DOHH2 (cell line): ENCODE data around the gene YRDC.

Experiments used
- H3F3A ChIP-seq: fragments of 200-600 bp; sonication (generic), shearing (Covaris generic); 2 replicates; pipeline ENCODE4 v1.6.0; 2016; ENCODE audit warnings: antibody characterized with exemption, mild to moderate bottlenecking; ENCODE audit not compliant: control insufficient read depth, insufficient read depth
- H3K27ac ChIP-seq: fragments of 200-600 bp; sonication (generic); 2 replicates; pipeline ENCODE4 v1.5.1; 2014; ENCODE audit warnings: low read depth, mild to moderate bottlenecking, low read length, moderate library complexity
- H3K27me3 ChIP-seq: fragments of 200-600 bp; sonication (generic); 2 replicates; pipeline ENCODE4 v1.6.1; 2014; ENCODE audit warnings: mild to moderate bottlenecking, low read length, mixed read lengths; ENCODE audit not compliant: control insufficient read depth
- H3K36me3 ChIP-seq: fragments of 200-600 bp; sonication (generic); 2 replicates; pipeline ENCODE4 v1.6.1; 2014; ENCODE audit warnings: mild to moderate bottlenecking, low read length, moderate library complexity, mixed read lengths; ENCODE audit not compliant: control insufficient read depth
- H3K4me1 ChIP-seq: fragments of 200-600 bp; sonication (generic); 2 replicates; pipeline ENCODE4 v1.6.1; 2014; ENCODE audit warnings: mild to moderate bottlenecking, low read length, mixed read lengths; ENCODE audit not compliant: control insufficient read depth
- H3K4me2 ChIP-seq: fragments of 200-600 bp; sonication (generic); 2 replicates; pipeline ENCODE4 v1.6.0; 2014; ENCODE audit warnings: mild to moderate bottlenecking, low read length, moderate library complexity
- H3K4me3 ChIP-seq: fragments of 200-600 bp; sonication (generic); 2 replicates; pipeline ENCODE4 v1.5.1; 2014; ENCODE audit warnings: mild to moderate bottlenecking, low read length, mixed read lengths
- H3K79me2 ChIP-seq: fragments of 200-600 bp; sonication (generic); 2 replicates; pipeline ENCODE4 v1.6.1; 2014; ENCODE audit warnings: mild to moderate bottlenecking, low read length, mixed read lengths; ENCODE audit not compliant: control insufficient read depth
- H3K9me2 ChIP-seq: fragments of 200-600 bp; sonication (generic); replicated peaks from 2 replicates; pipeline ENCODE4 v1.6.1; 2014; ENCODE audit warnings: mild to moderate bottlenecking, low read length, mixed read lengths; ENCODE audit not compliant: control insufficient read depth
- H3K9me3 ChIP-seq: fragments of 200-600 bp; sonication (generic); 2 replicates; pipeline ENCODE4 v1.6.1; 2014; ENCODE audit warnings: antibody characterized with exemption, low read length, mixed read lengths; ENCODE audit not compliant: control insufficient read depth, insufficient read depth
- H4K20me1 ChIP-seq: fragments of 200-600 bp; sonication (generic); 2 replicates; pipeline ENCODE4 v1.6.0; 2014; ENCODE audit warnings: low read depth, mild to moderate bottlenecking, antibody characterized with exemption, low read length, moderate library complexity; ENCODE audit not compliant: control insufficient read depth, insufficient read depth
- CTCF ChIP-seq: fragments of 200-600 bp; sonication (generic); IDR thresholded peaks from one replicate; pipeline ENCODE4 v1.5.1; 2014; ENCODE audit warnings: antibody characterized with exemption, mild to moderate bottlenecking, low read depth, low read length; ENCODE audit not compliant: poor library complexity, severe bottlenecking
- EZH2phosphoT487 ChIP-seq: fragments of 200-600 bp; sonication (generic); IDR thresholded peaks from 2 replicates; pipeline ENCODE4 v1.6.1; 2017; ENCODE audit warnings: borderline replicate concordance, mild to moderate bottlenecking, antibody characterized with exemption, low read length, moderate library complexity, mixed read lengths

YRDC gene

GRCh38 chr1:37851782-37852210 is 43.8 kb upstream of the YRDC start:
- Histone ChIP-seq H3K27ac (no peak overlapping the region), H4K20me1 (no peaks in the 10 kb centered on the region), H3K4me1 (peaks cover 24% of the 10 kb centered on the region), H3K79me2 (peaks cover 96% of the 10 kb centered on the region), H3K9me3 (no peaks in the 10 kb centered on the region), H3K27me3 (no peaks in the 10 kb centered on the region), H3K4me2 (peak overlapping the region; percentile 32; the same call in 1 of the 2 replicates), H3K36me3 (peaks cover 65% of the 10 kb centered on the region), H3F3A (peaks cover 8% of the 10 kb centered on the region), H3K9me2 (no peaks in the 10 kb centered on the region), H3K4me3 (no peak overlapping the region)
- no peak for TF ChIP-seq CTCF

GRCh38 chr1:37851262-37851661 is 43.3 kb upstream of the YRDC start:
- no peaks in the 10 kb centered on the region for H3K27me3 ChIP-seq
- H3K27ac ChIP-seq, result no peak overlapping the region
- H3K9me2 ChIP-seq, result no peaks in the 10 kb centered on the region
- H3K9me3 ChIP-seq, result no peaks in the 10 kb centered on the region
- H3K4me2 ChIP-seq, result peak overlapping the region; percentile 32; the same call in 1 of the 2 replicates
- peaks cover 8% of the 10 kb centered on the region for H3F3A ChIP-seq
- H3K4me3 ChIP-seq, result no peak overlapping the region
- H3K36me3 ChIP-seq, result peaks cover 63% of the 10 kb centered on the region
- H3K4me1 ChIP-seq, result peaks cover 25% of the 10 kb centered on the region
- H4K20me1 ChIP-seq, result no peaks in the 10 kb centered on the region
- H3K79me2 ChIP-seq, result peaks cover 97% of the 10 kb centered on the region
- no peak for TF ChIP-seq EZH2phosphoT487

- Histone ChIP-seq H3K27ac (no peak overlapping the region), H3K9me2 (no peaks in the 10 kb centered on the region), H3K4me3 (no peak overlapping the region), H3F3A (peaks cover 8% of the 10 kb centered on the region), H3K4me1 (peaks cover 25% of the 10 kb centered on the region), H3K36me3 (peaks cover 60% of the 10 kb centered on the region), H3K79me2 (peaks cover 97% of the 10 kb centered on the region), H3K27me3 (no peaks in the 10 kb centered on the region), H4K20me1 (no peaks in the 10 kb centered on the region), H3K4me2 (no peak overlapping the region), H3K9me3 (no peaks in the 10 kb centered on the region)
- TF ChIP-seq EZH2phosphoT487 (no peak), CTCF (no peak)
Measured at GRCh38 chr1:37850352-37850955, 42.4 kb upstream of the YRDC start.

- H3K27ac ChIP-seq, result no peak overlapping the region
- H3K9me2 ChIP-seq, result no peaks in the 10 kb centered on the region
- H3K36me3 ChIP-seq, result peaks cover 56% of the 10 kb centered on the region
- H3K4me3 ChIP-seq, result no peak overlapping the region
- no peaks in the 10 kb centered on the region; the same call in 1 of the 2 replicates for H4K20me1 ChIP-seq
- no peaks in the 10 kb centered on the region for H3K9me3 ChIP-seq
- no peak overlapping the region for H3K4me2 ChIP-seq
- peaks cover 8% of the 10 kb centered on the region for H3F3A ChIP-seq
- H3K27me3 ChIP-seq, result no peaks in the 10 kb centered on the region
- TF ChIP-seq EZH2phosphoT487 (no peak), CTCF (no peak)
- peaks cover 25% of the 10 kb centered on the region for H3K4me1 ChIP-seq
- H3K79me2 ChIP-seq, result peaks cover 96% of the 10 kb centered on the region
Measured at GRCh38 chr1:37849480-37849879, 41.5 kb upstream of the YRDC start.
